Measurements from ENCODE around the gene OSBPL10.

- peak; percentile 14 to 31 for TF ChIP-seq CTCF (conservative IDR thresholded peaks at IDR 0.05 in 1 of 2, IDR thresholded peaks at IDR 0.05 in 1 of 2; ENCODE audit: extremely low read depth in 1 of 2, insufficient read depth in 1 of 2, low read depth in 1 of 2, low read length in 2 of 2)
- no peak for TF ChIP-seq EZH2 (IDR thresholded peaks at IDR 0.05; ENCODE audit: borderline replicate concordance, low read length)
These were observed 285.6 kb downstream of the OSBPL10 start for GRCh38 chr3:31695280-31696008.

Data from mammary epithelial cell (primary cell).